GM19463 (cell line): ENCODE results near the gene EFEMP2.

Experiments
- ATAC-seq: cut with Tn5 transposase; IDR thresholded peaks from one replicate; pipeline ENCODE4 v1.9.1; 2021; ENCODE audit warnings: mild to moderate bottlenecking, moderate library complexity; ENCODE audit not compliant: unreplicated experiment

EFEMP2 gene

DNA sequence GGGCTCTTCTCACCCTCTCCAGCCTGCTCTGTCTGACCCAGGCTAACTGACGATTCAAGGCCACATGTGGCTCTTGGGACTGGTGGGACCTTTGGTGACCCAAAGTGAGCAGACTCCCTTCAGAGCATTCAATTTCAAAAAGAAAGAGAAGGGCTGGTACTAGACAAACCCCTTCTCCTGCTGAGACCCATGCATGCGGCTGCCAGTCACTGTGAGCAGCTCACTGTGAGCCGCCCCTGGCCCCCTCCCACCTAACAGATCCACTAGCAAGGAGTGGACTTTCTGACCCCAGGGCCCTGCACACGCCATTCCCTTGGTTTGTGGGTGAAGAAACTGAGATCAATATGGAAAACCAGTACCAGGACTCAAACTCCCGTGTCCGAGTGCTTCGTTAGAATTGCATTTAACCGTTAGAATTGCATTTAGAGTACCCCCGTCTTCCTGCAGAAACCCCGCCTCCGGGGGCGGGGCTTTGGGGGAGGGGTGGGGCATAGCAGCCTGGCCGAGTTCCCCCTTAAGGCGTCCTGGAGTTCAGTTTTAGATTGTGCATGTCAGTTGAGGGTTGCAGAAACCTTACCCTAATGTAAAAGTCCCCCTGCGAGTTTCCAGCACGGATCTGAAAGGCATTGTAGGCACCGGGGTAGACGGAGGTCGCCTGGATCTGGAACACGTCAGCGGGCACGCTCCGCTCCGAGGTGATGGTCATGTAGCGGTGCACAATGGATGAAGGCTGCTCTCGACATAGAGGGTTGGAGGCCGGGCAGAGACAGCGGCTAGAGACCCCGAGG lies 5.1 kb downstream of the EFEMP2 start:
- ATAC-seq, result no peak

DNA sequence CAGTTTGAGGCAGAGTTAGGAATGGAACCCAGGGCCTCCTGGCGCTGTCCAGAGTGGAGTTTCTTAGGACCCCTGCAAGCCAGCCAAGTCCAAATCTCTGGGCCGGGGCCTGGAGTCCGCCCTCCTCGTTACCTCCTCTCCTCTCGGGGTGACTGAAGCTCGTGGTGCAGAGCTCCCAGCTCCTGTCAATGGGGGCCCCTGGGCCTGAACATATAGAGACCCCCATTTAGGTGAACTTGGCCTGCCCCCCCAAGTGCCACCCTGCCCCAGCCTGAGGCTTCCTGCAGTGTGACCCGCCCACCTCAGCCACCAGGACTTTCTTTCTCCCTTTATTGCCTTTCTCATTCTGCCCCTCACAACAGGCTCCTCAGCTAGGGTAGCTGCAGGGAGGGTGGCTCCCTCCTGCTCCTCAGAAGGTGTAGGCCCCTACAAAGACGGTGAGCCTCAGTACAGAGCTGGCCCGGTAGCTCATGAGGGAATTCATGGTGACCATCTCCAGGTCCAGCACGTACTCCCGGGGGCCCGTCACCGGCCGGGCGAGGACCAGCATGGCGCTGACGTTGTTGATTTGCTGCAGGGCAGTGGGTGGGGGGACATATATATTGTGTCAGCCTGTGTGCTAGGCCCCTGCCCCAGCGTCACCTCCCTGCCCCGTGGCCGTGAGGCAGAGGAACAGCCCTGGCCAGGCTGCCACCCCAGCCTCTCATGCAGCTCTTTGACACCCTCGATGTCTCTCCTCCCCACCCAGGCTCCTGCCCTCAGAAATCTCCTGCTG lies 5.9 kb downstream of the EFEMP2 start:
- ATAC-seq, result no peak

DNA sequence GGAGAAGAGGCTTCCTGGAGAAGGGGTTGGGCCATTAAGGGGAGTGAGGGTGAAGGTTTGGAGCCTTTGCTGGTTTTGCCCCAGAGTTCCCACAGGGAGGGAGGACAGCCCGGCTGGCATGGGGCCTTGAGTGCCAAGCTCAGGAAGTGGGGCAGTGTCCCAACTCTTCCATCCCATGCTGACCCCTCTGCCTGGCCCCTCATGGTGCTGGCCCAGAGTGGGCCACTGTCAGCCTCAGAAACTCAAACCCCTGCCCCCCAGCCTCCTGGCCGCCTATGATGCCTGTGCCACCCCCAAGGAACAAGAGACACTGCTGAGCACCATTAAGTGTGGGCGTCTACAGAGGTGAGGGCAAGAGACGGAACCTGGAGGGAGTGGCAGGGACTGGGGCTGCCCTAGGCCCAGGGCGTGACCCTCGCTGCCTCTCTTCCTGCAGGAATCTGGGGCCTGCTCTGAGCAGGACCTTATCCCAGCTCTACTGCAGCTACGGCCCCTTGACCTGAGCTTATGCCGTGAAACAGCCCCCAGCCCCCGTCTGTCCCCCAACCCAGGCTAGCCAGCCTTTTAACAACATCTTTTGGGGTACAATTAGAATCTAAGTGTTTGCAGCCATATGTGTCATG lies 6.9 kb downstream of the EFEMP2 start:
- no peak for ATAC-seq

DNA sequence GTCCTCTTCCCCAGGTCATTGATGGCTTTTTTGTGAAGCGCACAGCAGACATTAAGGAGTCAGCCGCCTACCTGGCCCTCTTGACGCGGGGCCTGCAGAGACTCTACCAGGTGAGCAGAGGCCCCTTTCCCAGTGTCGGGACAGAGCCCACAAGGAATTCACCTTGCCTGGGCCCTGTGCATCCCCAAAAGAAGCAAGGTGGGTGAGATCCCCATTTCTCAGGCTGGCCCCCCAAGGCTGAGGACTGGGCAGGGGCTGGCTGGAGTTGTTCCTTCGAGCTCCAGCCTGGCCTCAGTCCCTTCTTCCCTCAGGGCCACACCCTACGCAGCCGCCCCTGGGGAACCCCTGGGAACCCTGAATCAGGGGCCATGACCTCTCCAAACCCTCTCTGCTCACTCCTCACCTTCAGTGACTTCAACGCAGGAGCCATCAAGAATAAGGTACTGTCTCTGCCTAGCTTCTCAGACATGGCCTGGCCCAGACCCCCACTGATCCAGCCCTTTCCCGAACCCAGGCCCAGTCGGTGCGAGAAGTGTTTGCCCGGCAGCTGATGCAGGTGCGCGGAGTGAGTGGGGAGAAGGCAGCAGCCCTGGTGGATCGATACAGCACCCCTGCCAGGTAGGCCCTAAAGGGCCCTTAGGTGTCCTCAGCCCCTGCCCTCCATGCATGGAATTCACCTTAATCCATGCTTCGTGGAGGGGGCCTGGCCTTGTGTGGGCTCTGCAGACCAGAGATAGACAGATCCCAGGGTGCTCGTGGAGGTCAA lies 7.7 kb downstream of the EFEMP2 start:
- ATAC-seq, result no peak

DNA sequence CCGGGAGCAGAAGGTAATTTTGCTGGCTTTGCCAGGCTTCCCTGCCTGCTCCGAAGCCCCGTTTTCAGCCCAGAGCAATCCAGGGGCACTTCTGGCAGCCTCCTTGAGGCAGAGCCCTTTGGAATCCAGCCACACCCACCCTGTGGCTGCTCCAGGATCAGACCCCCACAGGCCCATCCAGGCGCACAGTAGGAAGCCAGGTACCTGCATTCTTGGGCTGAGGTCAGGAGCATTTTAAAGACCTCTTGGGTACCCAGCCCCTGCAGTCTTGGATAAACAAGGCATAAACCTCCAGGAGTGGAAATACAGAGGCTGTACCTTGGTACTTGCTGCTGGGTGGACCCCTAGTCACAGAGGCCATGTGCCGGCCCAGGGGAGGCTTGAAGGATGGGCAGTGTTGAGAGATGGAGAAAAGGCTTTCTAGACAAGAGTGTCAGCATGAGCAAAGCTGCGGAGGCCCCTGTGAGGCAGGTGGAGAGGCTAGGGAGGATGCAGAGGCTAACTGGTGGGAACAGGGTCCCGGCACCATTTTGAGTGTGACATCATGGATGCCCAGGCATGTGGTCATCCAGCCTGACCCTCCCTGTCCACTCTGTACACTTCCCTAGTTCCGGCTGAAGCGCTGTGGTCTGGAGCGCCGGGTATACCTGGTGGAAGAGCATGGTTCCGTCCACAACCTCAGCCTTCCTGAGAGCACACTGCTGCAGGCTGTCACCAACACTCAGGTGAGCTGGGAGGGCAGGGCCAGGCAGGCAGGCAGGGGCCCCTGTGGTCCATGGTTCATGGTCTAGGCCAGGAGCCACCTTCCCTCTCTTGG lies 8.5 kb downstream of the EFEMP2 start:
- ATAC-seq, result no peak

DNA sequence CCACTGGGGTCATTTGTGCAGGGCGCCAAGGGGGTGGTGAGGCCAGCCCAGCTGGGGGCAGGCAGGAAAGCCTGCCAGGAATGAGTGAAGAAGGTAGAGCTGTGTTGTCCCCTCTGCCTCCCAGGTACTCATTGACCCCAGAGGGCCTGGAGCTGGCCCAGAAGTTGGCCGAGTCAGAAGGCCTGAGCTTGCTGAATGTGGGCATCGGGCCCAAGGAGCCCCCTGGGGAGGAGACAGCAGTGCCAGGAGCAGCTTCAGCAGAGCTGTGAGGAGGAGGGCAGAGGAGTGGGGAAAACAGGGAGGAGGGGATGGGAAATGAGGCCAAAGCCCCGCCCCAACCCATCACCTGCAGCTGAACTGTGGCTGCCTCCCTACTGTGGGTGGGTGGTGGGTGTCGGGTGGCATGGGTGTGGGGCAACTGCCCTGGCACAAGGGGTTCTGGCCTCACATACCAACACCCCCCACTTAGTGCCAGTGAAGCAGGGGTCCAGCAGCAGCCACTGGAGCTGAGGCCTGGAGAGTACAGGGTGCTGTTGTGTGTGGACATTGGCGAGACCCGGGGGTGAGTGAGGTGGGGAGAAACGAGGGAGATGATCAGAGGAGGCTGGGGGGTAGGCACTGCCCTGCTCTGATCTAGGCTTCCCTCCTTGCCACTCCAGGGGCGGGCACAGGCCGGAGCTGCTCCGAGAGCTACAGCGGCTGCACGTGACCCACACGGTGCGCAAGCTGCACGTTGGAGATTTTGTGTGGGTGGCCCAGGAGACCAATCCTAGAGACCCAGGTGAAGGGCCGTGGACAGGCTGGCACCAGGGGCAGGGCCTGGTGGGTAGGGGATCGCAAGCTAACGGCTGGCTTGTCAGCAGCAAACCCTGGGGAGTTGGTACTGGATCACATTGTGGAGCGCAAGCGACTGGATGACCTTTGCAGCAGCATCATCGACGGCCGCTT lies 9.4 kb downstream of the EFEMP2 start:
- no peak for ATAC-seq

DNA sequence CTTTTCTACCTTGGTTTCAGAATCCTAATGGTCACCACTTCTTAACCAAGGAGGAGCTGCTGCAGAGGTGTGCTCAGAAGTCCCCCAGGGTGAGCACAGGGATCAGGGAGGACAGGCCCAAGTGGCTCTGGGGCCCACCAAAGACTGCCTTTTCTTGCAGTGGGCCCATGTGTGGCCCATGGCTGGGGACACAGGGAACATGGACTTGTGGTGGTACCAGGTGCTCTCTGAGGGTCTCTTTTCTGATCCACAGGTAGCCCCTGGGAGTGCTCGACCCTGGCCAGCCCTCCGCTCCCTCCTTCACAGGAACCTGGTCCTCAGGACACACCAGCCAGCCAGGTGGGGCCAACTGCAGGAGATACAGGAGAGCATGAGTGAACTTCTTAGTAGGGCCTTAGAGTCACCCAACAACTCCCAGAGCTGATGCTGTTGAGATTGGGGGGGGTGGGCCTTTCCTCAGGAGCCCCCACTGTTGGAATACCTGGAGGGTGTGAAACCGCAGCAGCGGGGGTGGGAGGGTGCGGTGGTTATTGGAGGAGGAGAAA lies 10.3 kb downstream of the EFEMP2 start:
- no peak for ATAC-seq

DNA sequence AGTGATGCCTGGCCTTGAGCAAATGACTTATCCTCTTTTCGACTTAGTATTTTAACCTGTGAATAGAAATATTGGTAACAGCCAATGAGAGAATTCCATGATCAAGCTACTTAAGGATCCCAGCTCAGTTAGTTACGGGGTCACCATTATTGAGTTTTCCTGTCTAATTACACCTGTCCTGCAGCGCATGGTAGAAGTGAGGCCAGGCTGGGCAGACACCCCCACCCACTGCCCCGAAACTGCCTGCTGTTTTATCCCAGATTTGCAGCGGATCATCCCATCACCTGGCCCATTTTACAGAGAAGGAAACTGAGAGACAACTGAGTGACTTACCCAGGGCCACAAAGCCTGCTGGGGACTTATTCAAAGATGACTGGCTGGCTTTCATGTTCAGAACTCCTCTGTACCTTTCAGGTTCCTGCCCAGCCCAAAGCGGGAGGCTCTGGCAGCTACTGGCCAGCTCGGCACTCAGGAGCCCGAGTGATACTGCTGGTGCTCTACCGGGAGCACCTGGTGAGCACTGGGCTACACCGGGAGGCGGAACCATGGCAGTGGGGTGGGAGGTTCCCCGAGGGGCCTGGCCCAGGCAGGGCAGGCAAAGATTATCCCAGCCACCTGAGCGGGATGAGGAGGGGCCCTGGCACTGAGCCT lies 10.9 kb downstream of the EFEMP2 start:
- no peak for ATAC-seq

DNA sequence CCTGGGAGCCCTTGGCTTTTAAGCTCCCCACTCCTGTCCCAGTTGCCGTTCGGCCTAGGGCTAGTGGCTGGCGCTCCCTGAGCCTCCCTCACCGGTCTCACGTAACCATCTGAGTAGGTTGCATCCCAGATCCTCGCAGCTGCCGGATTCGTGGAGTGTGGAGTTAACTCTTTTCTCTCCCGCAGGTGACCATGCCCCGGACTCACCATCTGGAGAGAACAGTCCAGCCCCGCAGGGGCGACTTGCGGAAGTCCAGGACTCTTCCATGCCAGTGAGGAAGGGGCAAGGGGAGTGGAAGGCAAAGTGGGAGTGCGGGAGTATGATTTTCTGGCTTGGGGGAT lies 11.5 kb downstream of the EFEMP2 start:
- ATAC-seq, result no peak

DNA sequence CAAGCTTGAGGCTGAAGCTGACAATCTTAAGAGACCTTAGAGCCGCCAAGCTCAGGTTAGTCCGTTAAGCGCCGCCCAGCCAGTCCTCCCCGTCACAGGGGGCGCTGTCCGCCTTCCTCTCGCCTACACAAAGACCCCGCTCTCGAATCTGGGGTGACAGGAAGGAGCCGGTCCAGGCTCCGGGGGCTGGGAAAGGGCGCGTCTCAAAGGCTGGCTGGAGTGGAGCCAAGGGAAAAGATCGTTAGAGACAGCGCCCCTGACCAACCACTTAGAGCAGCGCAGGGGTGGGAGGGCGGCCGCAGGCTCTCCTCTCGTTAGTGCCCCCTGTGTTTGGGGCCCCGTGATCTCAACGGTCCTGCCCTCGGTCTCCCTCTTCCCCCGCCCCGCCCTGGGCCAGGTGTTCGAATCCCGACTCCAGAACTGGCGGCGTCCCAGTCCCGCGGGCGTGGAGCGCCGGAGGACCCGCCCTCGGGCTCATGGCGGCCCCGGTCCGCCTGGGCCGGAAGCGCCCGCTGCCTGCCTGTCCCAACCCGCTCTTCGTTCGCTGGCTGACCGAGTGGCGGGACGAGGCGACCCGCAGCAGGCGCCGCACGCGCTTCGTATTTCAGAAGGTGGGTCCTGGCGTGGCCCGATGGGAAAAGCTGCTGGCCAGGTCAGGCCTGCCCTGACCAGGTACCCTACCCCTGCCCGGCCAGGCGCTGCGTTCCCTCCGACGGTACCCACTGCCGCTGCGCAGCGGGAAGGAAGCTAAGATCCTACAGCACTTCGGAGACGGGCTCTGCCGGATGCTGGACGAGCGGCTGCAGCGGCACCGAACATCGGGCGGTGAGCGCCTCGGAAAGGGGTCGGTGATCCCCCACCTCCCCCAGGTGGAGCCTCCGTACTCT lies 12.1 kb downstream of the EFEMP2 start, which contains the start of gene MUS81:
Gene MUS81 (plus strand): TSS at position 156 of the 887 bp plus-strand sequence. CDS start 321 bp downstream, at position 477.
- peak; percentile 25 for ATAC-seq

DNA sequence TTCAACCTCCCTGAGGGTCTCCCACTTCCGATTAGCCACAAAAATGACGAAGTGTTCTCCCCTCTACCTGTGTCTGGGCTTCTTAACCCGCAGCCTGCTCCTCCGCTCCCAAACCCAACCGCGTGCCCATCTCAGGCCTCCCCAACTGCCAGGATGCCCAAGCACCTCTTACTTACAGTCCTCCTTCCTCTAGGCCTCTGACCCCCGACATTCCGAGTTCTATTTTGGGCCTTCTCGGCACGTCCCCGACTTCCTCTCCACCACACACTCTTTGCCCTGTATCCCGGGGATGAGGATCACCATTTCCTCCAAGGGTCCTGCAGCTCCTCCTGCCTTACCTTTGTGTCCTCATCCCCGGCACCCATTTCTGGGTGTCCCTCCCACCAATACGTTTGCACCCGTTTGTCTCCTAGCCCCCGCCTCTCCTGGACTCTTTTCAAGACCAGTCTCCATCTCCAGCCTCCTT lies 12.8 kb downstream of the EFEMP2 start:
- no peak for ATAC-seq

DNA sequence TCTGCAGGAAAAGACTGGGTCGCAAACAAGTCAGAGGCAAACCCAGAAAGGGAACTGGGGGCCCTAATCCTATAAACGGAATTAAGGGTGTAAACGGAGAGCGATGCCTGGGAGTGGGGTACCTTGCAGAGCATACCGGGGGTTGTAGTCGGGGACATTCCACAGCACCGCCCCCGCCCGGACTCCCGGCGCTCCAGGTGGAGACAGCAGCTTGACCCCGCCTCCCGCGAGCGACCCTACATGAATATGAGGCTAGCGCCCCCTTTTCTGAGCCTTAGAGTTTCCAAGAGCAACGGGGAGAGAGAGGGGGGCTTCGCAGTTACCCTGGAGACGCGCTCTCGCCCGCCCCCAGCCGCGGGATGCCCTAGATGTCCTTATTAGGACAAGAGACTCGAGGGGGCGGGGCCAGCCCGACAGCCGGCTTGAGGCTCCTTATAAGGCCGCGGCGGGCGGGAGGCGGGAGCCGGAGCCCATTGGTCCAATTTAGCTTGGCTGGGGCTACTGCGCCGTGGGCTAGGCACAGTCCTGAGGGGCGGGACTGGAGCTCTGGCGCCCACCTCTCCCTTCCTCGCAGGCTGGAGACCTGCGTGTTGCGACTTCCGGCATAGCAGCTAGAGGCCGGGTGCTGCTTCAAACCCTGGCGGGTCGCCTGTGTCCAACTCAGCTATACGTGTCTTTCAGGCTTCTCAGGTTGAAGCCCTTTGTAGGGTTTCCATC lies 13.3 kb downstream of the EFEMP2 start:
- ATAC-seq, result peak; percentile 57

DNA sequence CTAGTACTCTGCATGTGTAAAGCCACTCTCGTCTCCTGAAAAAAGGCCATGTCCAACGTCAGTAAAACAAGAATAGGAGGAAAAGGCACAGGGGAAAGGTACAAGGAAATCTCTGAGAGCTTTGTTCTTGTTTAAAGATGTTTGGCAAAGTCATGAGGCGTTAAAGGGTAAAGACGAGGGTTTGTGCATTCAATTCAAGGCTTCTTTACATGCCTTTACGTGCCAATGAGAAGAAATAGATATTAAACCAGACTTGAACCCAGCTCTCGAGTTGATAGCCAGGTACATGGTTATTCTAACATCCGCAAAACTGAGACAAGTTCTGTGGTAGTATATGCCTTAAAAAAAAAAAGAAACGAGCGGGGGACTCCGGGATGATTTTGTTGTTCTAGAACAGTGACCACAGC lies 13.9 kb downstream of the EFEMP2 start:
- ATAC-seq, result no peak

DNA sequence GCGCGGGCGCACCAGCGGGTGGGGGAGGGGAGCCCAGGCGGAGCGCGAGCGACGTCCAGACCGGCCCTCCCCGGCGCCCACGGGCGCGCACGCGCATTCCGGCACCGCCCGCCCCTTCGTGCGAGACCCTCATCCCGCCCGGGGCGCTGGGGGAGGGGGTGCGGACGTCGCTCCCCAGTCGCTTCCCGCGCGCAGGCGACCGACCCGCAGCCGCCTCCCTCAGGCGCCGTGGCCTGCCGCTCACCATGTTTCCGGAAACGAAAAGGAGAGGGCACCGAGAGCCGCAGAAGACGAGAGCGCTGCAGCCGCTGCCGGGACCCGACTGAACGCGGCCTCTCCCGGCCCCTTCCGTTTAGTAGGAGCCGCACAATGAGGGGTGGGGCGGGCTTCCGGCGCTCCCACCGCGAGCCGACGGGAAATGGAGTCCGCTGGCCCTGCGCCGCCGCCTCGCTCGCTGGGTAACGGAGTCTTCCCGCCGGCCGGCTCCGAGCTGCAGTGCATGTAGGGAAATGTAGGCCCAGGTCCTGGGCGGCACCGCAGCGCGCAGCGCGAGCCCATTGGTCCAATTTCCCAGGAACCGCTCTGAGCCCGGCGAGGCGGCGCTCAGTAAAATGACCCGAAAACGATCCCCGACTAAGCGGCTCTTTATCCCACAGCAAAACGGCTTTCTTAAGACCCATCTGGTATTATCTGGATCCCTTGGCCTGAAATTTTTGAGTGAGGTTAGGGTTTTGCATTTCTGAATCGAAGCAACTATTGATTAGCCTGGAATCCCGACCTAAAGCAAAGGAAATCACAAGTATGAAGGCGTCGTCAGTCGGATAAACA lies 14.5 kb downstream of the EFEMP2 start, which contains the start of gene CFL1:
Gene CFL1 (minus strand): TSS at position 328 of the 828 bp plus-strand sequence. CDS start 81 bp downstream, at position 247.
- peak; percentile 42 for ATAC-seq

DNA sequence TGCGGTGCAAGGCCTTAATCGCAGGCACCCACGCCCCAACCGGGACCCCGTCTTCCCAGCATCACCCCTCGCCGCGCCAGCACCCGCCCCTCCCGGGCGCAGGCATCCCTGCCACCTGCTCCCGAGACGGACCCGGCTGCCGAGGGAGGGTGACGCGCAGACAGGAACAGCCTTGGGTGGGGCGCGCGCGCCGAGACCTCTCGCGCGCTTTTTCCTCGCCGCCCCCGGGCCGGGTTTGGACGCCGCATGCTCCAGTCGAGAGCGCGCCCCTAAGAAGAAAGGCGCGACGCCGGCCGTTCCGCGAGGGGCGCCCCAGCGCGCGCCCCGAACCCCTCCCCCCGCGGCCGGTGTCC lies 15.1 kb downstream of the EFEMP2 start:
- no peak for ATAC-seq
